SU-DHL-6 (cell line): ENCODE data around the gene C1orf21.

ENCODE experiments used
- CTCF ChIP-seq: fragments of 200-600 bp; sonication (generic); IDR thresholded peaks from one replicate; pipeline ENCODE4 v1.5.1; 2017; ENCODE audit warnings: antibody characterized with exemption, mild to moderate bottlenecking, low read length, moderate library complexity; ENCODE audit not compliant: insufficient read depth, poor library complexity, severe bottlenecking
- EZH2phosphoT487 ChIP-seq: fragments of 200-600 bp; sonication (generic), shearing (Covaris generic); conservative IDR thresholded peaks from 2 replicates; pipeline ENCODE4 v1.6.1; 2018; ENCODE audit warnings: mild to moderate bottlenecking, antibody characterized with exemption, low read length, moderate library complexity, mixed read lengths

DNA sequence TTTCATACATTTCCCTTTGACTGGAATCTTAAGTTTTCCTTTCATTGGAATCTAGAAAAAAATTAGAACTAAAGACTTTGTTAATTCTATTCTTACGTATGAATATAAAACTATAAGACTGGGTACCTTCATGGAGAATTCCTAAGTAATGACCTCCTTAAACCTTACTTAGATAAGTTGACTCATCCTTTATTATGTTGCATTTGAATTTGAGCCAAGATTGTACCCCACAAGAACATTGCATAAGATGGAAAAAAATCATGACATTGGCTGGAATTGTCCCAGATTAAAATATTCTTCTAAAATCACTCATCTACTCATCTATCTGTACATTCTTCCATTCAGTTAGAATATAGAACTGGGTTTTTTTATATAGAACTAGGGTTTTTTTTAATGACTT lies 137.4 kb downstream of the C1orf21 start:
- no peak for TF ChIP-seq CTCF
- no peak for TF ChIP-seq EZH2phosphoT487
